Subcutaneous adipose tissue (tissue), 4 donors: ENCODE data around the gene SNW1. TPM values are rescaled to one million over a fixed set of nuclear protein-coding genes. Genes with fewer than 3 reads are reported as not detected.

Experiments used
- CTCF ChIP-seq: fragments of 450-650 bp; IDR thresholded peaks from one replicate; pipeline ENCODE4 v1.5.1; 2016; ENCODE audit warnings: low read depth, mild to moderate bottlenecking, control low read depth, antibody characterized with exemption, moderate library complexity
- total RNA-seq, 4 donors: library from RNA; depleted of rRNA; stranded (reverse); fragments of >200 nt; gene quantifications; one replicate each; pipeline ENCODE4 v1.1.0, GENCODE V29; 2016

SNW1 gene
- total RNA-seq, 4 donors from 2014 or later, result 42.5 to 53.3 (median 50.1) TPM

- TF ChIP-seq CTCF, result no peak
Measured at GRCh38 chr14:77761205-77761931, 412 bp upstream of the SNW1 start.

GRCh38 chr14:77752799-77753516 lies 8.0 kb downstream of the SNW1 start:
- no peak for TF ChIP-seq CTCF

- TF ChIP-seq CTCF, result no peak
Measured at GRCh38 chr14:77752266-77752665, 8.7 kb downstream of the SNW1 start.

- no peak for TF ChIP-seq CTCF
Measured at GRCh38 chr14:77746064-77746702, 14.8 kb downstream of the SNW1 start.

GRCh38 chr14:77741438-77741837 lies 19.5 kb downstream of the SNW1 start:
- no peak for TF ChIP-seq CTCF

- TF ChIP-seq CTCF, result no peak
Measured at GRCh38 chr14:77738559-77739250, 22.3 kb downstream of the SNW1 start.
